GM10266 (cell line): ENCODE data around the gene ZNF14.

ENCODE experiments used
- DNase-seq: peaks from one replicate; pipeline ENCODE4 v3.0.0; 2012; ENCODE audit errors: extremely low spot score
- TF ChIP-seq, protein P1 (sequence below): IDR thresholded peaks from 2 replicates; pipeline ENCODE4 v1.5.1; 2012; ENCODE audit warnings: mild to moderate bottlenecking, low read depth; ENCODE audit not compliant: control insufficient read depth, insufficient read depth; ENCODE audit errors: missing control alignments

ZNF14 gene

DNA sequence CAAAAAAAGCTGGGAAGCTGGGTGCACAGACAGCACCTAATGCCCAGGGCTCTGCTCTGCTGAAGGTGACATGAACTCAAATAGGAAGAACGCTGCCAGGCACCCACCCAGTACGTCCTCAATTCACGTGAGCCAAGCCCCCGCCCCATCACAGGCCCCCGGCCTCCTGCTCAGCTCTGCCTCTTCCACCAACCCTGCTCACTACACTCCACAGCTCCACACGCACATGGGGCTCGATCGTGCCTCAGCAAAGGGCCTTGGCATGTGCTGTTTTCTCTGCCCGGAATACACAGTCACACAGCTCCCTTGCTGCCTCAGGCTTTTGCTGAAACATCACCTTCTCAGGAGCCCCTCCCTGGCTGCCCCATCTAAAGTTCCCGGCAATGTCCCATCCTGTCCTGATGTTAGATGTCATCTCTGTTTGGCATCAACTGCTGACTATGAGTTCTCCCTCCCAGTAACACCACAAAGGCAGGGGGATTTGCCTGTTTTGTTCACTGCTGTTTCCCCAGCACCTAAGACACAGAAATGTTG lies 71.7 kb downstream of the ZNF14 start:
- TF ChIP-seq, protein P1, sequence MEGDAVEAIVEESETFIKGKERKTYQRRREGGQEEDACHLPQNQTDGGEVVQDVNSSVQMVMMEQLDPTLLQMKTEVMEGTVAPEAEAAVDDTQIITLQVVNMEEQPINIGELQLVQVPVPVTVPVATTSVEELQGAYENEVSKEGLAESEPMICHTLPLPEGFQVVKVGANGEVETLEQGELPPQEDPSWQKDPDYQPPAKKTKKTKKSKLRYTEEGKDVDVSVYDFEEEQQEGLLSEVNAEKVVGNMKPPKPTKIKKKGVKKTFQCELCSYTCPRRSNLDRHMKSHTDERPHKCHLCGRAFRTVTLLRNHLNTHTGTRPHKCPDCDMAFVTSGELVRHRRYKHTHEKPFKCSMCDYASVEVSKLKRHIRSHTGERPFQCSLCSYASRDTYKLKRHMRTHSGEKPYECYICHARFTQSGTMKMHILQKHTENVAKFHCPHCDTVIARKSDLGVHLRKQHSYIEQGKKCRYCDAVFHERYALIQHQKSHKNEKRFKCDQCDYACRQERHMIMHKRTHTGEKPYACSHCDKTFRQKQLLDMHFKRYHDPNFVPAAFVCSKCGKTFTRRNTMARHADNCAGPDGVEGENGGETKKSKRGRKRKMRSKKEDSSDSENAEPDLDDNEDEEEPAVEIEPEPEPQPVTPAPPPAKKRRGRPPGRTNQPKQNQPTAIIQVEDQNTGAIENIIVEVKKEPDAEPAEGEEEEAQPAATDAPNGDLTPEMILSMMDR: no peak
- DNase-seq: no peak
